HL-60/S4 treated with retinoic acid at 250 ng/mL for 4 days and 3 days (cell line): ENCODE measurements around the gene ZGLP1.

ENCODE experiments used
- in situ Hi-C: fragments of 300-500 bp; cut with MboI; formaldehyde crosslinking; loops from 2 replicates; pipeline ENCODE4 v1.7.0; 2022; ENCODE audit warnings: low sequenced_read_pairs

The ZGLP1 gene

GRCh38 chr19:10256551-10256950, 53.1 kb downstream of the ZGLP1 start:
- in situ Hi-C loops: no loop called here

- in situ Hi-C loops: no loop called here
These were observed 54.3 kb downstream of the ZGLP1 start for GRCh38 chr19:10255358-10255757.
